ENCODE measurements around the gene GSTA4.

GRCh38 chr6:53038596-53038995, 43.5 kb upstream of the GSTA4 start:
- TF ChIP-seq CTCF (optimal IDR thresholded peaks at IDR 0.05 in 1 of 3, IDR thresholded peaks at IDR 0.05 in 1 of 3, conservative IDR thresholded peaks at IDR 0.05 in 1 of 3; ENCODE audit: extremely low read depth in 1 of 3, insufficient read depth in 2 of 3, low read length in 3 of 3) (no peak), EZH2 (IDR thresholded peaks at IDR 0.05; ENCODE audit: low read length) (no peak)

Data from keratinocyte (primary cell).